Hepatocyte (in vitro differentiated cells): ENCODE data around the gene LTB4R2. TPM values are rescaled to one million over a fixed set of nuclear protein-coding genes. Genes with fewer than 3 reads are reported as not detected.

Source experiments
- DNase-seq: peaks from one replicate; pipeline ENCODE4 v3.0.0-alpha.2; 2016; ENCODE audit warnings: low spot score
- H2AFZ ChIP-seq: fragments of 200-600 bp; sonication (generic); 2 replicates; pipeline ENCODE4 v1.6.0; 2016; ENCODE audit warnings: antibody characterized with exemption, mild to moderate bottlenecking
- H3K27ac ChIP-seq: fragments of 200-600 bp; sonication (generic); 2 replicates; pipeline ENCODE4 v1.5.1; 2016; ENCODE audit warnings: mild to moderate bottlenecking
- H3K27me3 ChIP-seq: fragments of 200-600 bp; sonication (generic); 2 replicates; pipeline ENCODE4 v1.6.1; 2016
- H3K36me3 ChIP-seq: fragments of 200-600 bp; sonication (generic); replicated peaks from 2 replicates; pipeline ENCODE4 v1.5.1; 2016; ENCODE audit warnings: low read depth; ENCODE audit not compliant: insufficient read depth
- H3K4me1 ChIP-seq: fragments of 200-600 bp; sonication (generic); 2 replicates; pipeline ENCODE4 v1.5.1; 2016; ENCODE audit warnings: mild to moderate bottlenecking, moderate library complexity; ENCODE audit not compliant: insufficient read depth
- H3K4me2 ChIP-seq: fragments of 200-600 bp; sonication (generic); 2 replicates; pipeline ENCODE4 v1.6.0; 2016
- H3K4me3 ChIP-seq: fragments of 200-600 bp; sonication (generic); 2 replicates; pipeline ENCODE4 v1.5.1; 2016; ENCODE audit warnings: mild to moderate bottlenecking
- H3K79me2 ChIP-seq: fragments of 200-600 bp; sonication (generic); 2 replicates; pipeline ENCODE4 v1.6.0; 2017; ENCODE audit warnings: mild to moderate bottlenecking
- H3K9me2 ChIP-seq: fragments of 200-600 bp; sonication (generic); replicated peaks from 2 replicates; pipeline ENCODE4 v1.6.0; 2017; ENCODE audit warnings: mild to moderate bottlenecking; ENCODE audit not compliant: insufficient read depth
- H3K9me3 ChIP-seq: fragments of 200-600 bp; sonication (generic); 2 replicates; pipeline ENCODE4 v1.5.1; 2016; ENCODE audit warnings: low read depth, mild to moderate bottlenecking
- H4K20me1 ChIP-seq: fragments of 200-600 bp; sonication (generic); 2 replicates; pipeline ENCODE4 v1.6.0; 2016; ENCODE audit warnings: mild to moderate bottlenecking; ENCODE audit not compliant: insufficient read depth, poor library complexity, severe bottlenecking
- CTCF ChIP-seq: fragments of 200-600 bp; sonication (generic); IDR thresholded peaks from 2 replicates; pipeline ENCODE4 v1.5.1; 2016; ENCODE audit warnings: antibody characterized with exemption, mild to moderate bottlenecking; ENCODE audit not compliant: poor library complexity
- EZH2 ChIP-seq: fragments of 200-600 bp; sonication (generic); IDR thresholded peaks from 2 replicates; pipeline ENCODE4 v1.6.1; 2016; ENCODE audit warnings: antibody characterized with exemption, mild to moderate bottlenecking, borderline replicate concordance
- EZH2phosphoT487 ChIP-seq: fragments of 200-600 bp; sonication (generic); IDR thresholded peaks from one replicate; pipeline ENCODE4 v1.6.1; 2018; ENCODE audit warnings: antibody characterized with exemption, mild to moderate bottlenecking, low read depth, moderate library complexity; ENCODE audit not compliant: unreplicated experiment, severe bottlenecking
- WGBS: methylation state at CpG from one replicate; pipeline ENCODE4 v1.1.6; 2016; ENCODE audit warnings: low lambda C conversion rate; ENCODE audit errors: missing lambda C conversion rate; 5-methylcytosine and 5-hydroxymethylcytosine counted together
- polyA plus RNA-seq: library from polyadenylated mRNA; unstranded; fragments of >200 nt; fragmentation: Nextera tagmentation; extraction: Ambion mirVana; gene quantifications from 2 replicates; pipeline ENCODE4 v1.2.1, GENCODE V29; 2016
- total RNA-seq: library from RNA; depleted of rRNA; stranded (reverse); fragments of >200 nt; gene quantifications from 2 replicates; pipeline ENCODE4 v1.2.3, GENCODE V29; 2014

The LTB4R2 gene
- total and polyA plus RNA-seq, 2 experiments from 2014 or later = 0.92 to 3.6 TPM

- no peak within 1 kb of the TSS for H3K27ac ChIP-seq
- H3K27me3 ChIP-seq = peaks cover 46% of the 10 kb centered on the region
- H3K79me2 ChIP-seq = no peaks in the 10 kb centered on the region
- H2AFZ ChIP-seq = peak within 1 kb of the TSS; percentile 51
- no peaks in the 10 kb centered on the region for H3K9me3 ChIP-seq
- H3K4me3 ChIP-seq = peak within 1 kb of the TSS; percentile 18
- peak; percentile 90 for TF ChIP-seq EZH2
- TF ChIP-seq CTCF = no peak
- peak; percentile 28 for TF ChIP-seq EZH2phosphoT487
- H3K9me2 ChIP-seq = no peaks in the 10 kb centered on the region
- H3K4me1 ChIP-seq = peaks cover 32% of the 10 kb centered on the region
- peak within 1 kb of the TSS; percentile 90 for H3K4me2 ChIP-seq
- DNase-seq = no peak
- H3K36me3 ChIP-seq = no peaks in the 10 kb centered on the region
- no peaks in the 10 kb centered on the region for H4K20me1 ChIP-seq
- 8% methylated on average over 30 of the region's 65 CpGs for WGBS
Measured at GRCh38 chr14:24334431-24335291, 24.7 kb downstream of the LTB4R2 start, which contains the start of gene ADCY4. Gene ADCY4 (minus strand): TSS chr14:24335071. CDS start chr14:24334652, 419 bp downstream.

GRCh38 chr14:24335461-24336171 is 25.7 kb downstream of the LTB4R2 start:
- H3K27ac ChIP-seq = no peak overlapping the region
- H3K79me2 ChIP-seq = no peaks in the 10 kb centered on the region
- WGBS = 57% methylated on average over 12 of the region's 12 CpGs
- no peak overlapping the region for H2AFZ ChIP-seq
- peaks cover 54% of the 10 kb centered on the region for H3K27me3 ChIP-seq
- H3K9me2 ChIP-seq = no peaks in the 10 kb centered on the region
- H4K20me1 ChIP-seq = no peaks in the 10 kb centered on the region
- DNase-seq = no peak
- no peaks in the 10 kb centered on the region for H3K9me3 ChIP-seq
- no peak overlapping the region for H3K4me3 ChIP-seq
- TF ChIP-seq CTCF (no peak), EZH2 (no peak), EZH2phosphoT487 (no peak)
- no peaks in the 10 kb centered on the region for H3K36me3 ChIP-seq
- peak overlapping the region; percentile 90 for H3K4me2 ChIP-seq
- H3K4me1 ChIP-seq = peaks cover 34% of the 10 kb centered on the region

GRCh38 chr14:24337144-24337823 is 27.3 kb downstream of the LTB4R2 start:
- H2AFZ ChIP-seq = no peak overlapping the region
- DNase-seq = no peak
- no peak overlapping the region for H3K27ac ChIP-seq
- no peaks in the 10 kb centered on the region for H3K36me3 ChIP-seq
- no peaks in the 10 kb centered on the region for H3K9me3 ChIP-seq
- no peaks in the 10 kb centered on the region for H3K9me2 ChIP-seq
- H3K4me3 ChIP-seq = no peak overlapping the region
- peaks cover 34% of the 10 kb centered on the region for H3K4me1 ChIP-seq
- no peaks in the 10 kb centered on the region for H3K79me2 ChIP-seq
- 82% methylated on average over 7 of the region's 7 CpGs for whole genome bisulfite sequencing
- peaks cover 60% of the 10 kb centered on the region for H3K27me3 ChIP-seq
- TF ChIP-seq EZH2phosphoT487 = no peak
- no peak for TF ChIP-seq CTCF
- TF ChIP-seq EZH2 = no peak
- H3K4me2 ChIP-seq = no peak overlapping the region
- H4K20me1 ChIP-seq = no peaks in the 10 kb centered on the region
